ENCODE data around the gene BICDL2. TPM values are rescaled to one million over a fixed set of nuclear protein-coding genes. Genes with fewer than 3 reads are reported as not detected.

Gene BICDL2
- total and polyA plus RNA-seq, 9 of the 15 experiments (the other 6 are each of a cell fraction or from before 2014, with no cell fraction given), result 0.09 to 0.28 (median 0.09) TPM; not detected in 6

DNA sequence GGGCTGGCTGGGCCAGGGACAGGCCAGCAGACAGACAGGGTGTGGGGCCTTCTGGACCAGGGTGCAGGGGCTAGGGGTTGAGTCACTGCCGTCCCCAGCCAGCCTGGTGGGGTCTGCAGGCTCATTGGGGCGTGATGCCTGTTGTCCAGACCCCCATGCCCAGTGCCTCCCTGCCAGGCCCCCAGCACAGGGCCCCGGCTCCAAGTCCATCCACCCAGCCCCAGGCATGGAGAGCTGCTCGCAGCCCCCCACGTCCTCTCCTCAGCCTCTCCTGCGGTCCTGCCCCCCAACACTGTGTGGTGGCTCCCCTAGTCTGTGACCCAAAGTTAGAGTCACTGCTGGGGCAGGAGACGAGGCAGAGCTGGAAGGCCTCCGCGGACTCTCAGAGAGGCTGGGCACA lies 49.5 kb downstream of the BICDL2 start:
- H3K36me3 ChIP-seq (ENCODE audit: control insufficient read depth, insufficient read depth, low read length), result no peaks in the 10 kb centered on the region
- in situ Hi-C loops (cut with MboI), result no loop called here
- WGBS (ENCODE audit: insufficient coverage, low coverage, missing lambda C conversion rate), result 61% methylated on average over 8 of the region's 9 CpGs
- no peak overlapping the region for H3K4me3 ChIP-seq
- intact Hi-C loops (cut with micrococcal nuclease), result no loop called here
- H2AFZ ChIP-seq (ENCODE audit: low read depth, low read length), result no peak overlapping the region
- H3K79me2 ChIP-seq (ENCODE audit: control insufficient read depth, insufficient read depth, low read length), result no peaks in the 10 kb centered on the region
- ChIA-PET POLR2A (no interaction called here), CTCF (ENCODE audit: low intra/inter-chr PET ratio) (no interaction called here)
- ATAC-seq, result no peak
- no peak for DNase-seq (ENCODE audit: extremely low read depth in 1 of 4, low spot score in 3 of 4)
- H3K9me1 ChIP-seq (ENCODE audit: control insufficient read depth, insufficient read depth, low read length), result no peaks in the 10 kb centered on the region
- H3K27me3 ChIP-seq (ENCODE audit: control insufficient read depth in 2 of 2, insufficient read depth in 2 of 2, low read length in 2 of 2), result no peaks in the 10 kb centered on the region
- H3K9ac ChIP-seq (ENCODE audit: insufficient read depth in 1 of 2, low read depth in 2 of 2, low read length in 2 of 2), result peak overlapping the region in 1 of 2 experiments; percentile 64; a peak in 2 of 4 replicates
- H3K9me3 ChIP-seq (replicated peaks; ENCODE audit: control insufficient read depth, insufficient read depth, low read depth, low read length), result no peaks in the 10 kb centered on the region
- H3K4me2 ChIP-seq (ENCODE audit: insufficient read depth, low read length), result no peak overlapping the region
- H4K20me1 ChIP-seq (replicated peaks; ENCODE audit: control insufficient read depth, insufficient read depth, low read length), result no peaks in the 10 kb centered on the region
- no peak for FAIRE-seq
- H3K27ac ChIP-seq (ENCODE audit: extremely low read depth, low read depth, low read length), result no peak overlapping the region
- H3K4me1 ChIP-seq (replicated peaks in 1 of 2; ENCODE audit: control insufficient read depth in 2 of 2, insufficient read depth in 2 of 2, low read length in 2 of 2), result peaks cover 11 to 65% of the 10 kb centered on the region in 2 experiments
- no TSS peak for BruUV-seq (replicated peaks)
- TF ChIP-seq ZNF764 (CRISPR knock-in tag; IDR thresholded peaks at IDR 0.05; ENCODE audit: low read depth), result no peak
- no peak for TF ChIP-seq MBD1 (CRISPR knock-in tag; IDR thresholded peaks at IDR 0.05)
- TF ChIP-seq ATF7 (IDR thresholded peaks at IDR 0.05), result no peak
- TF ChIP-seq, protein P1, sequence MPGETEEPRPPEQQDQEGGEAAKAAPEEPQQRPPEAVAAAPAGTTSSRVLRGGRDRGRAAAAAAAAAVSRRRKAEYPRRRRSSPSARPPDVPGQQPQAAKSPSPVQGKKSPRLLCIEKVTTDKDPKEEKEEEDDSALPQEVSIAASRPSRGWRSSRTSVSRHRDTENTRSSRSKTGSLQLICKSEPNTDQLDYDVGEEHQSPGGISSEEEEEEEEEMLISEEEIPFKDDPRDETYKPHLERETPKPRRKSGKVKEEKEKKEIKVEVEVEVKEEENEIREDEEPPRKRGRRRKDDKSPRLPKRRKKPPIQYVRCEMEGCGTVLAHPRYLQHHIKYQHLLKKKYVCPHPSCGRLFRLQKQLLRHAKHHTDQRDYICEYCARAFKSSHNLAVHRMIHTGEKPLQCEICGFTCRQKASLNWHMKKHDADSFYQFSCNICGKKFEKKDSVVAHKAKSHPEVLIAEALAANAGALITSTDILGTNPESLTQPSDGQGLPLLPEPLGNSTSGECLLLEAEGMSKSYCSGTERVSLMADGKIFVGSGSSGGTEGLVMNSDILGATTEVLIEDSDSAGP (CRISPR knock-in tag; IDR thresholded peaks at IDR 0.05), result no peak
- TF ChIP-seq, protein P2, sequence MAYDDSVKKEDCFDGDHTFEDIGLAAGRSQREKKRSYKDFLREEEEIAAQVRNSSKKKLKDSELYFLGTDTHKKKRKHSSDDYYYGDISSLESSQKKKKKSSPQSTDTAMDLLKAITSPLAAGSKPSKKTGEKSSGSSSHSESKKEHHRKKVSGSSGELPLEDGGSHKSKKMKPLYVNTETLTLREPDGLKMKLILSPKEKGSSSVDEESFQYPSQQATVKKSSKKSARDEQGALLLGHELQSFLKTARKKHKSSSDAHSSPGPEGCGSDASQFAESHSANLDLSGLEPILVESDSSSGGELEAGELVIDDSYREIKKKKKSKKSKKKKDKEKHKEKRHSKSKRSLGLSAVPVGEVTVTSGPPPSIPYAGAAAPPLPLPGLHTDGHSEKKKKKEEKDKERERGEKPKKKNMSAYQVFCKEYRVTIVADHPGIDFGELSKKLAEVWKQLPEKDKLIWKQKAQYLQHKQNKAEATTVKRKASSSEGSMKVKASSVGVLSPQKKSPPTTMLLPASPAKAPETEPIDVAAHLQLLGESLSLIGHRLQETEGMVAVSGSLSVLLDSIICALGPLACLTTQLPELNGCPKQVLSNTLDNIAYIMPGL (CRISPR knock-in tag; IDR thresholded peaks at IDR 0.05), result no peak
- TF ChIP-seq NFE2 (IDR thresholded peaks at IDR 0.05; ENCODE audit: low read depth), result no peak
- TF ChIP-seq, protein P3, sequence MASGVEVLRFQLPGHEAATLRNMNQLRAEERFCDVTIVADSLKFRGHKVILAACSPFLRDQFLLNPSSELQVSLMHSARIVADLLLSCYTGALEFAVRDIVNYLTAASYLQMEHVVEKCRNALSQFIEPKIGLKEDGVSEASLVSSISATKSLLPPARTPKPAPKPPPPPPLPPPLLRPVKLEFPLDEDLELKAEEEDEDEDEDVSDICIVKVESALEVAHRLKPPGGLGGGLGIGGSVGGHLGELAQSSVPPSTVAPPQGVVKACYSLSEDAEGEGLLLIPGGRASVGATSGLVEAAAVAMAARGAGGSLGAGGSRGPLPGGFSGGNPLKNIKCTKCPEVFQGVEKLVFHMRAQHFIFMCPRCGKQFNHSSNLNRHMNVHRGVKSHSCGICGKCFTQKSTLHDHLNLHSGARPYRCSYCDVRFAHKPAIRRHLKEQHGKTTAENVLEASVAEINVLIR (CRISPR knock-in tag; IDR thresholded peaks at IDR 0.05), result no peak
- TF ChIP-seq ZNF184 (CRISPR knock-in tag; IDR thresholded peaks at IDR 0.05), result no peak
- no peak for TF ChIP-seq TSC22D4 (tag; IDR thresholded peaks at IDR 0.05)
- TF ChIP-seq CBFA2T3 (IDR thresholded peaks at IDR 0.05), result no peak
- no peak for TF ChIP-seq BCL6 (CRISPR knock-in tag; IDR thresholded peaks at IDR 0.05)
- no peak for TF ChIP-seq ZNF57 (CRISPR knock-in tag; IDR thresholded peaks at IDR 0.05)
- no peak for TF ChIP-seq SAP30 (IDR thresholded peaks at IDR 0.05; ENCODE audit: borderline replicate concordance, insufficient read depth, low read depth, low read length, poor library complexity, severe bottlenecking)
- TF ChIP-seq CC2D1A (IDR thresholded peaks at IDR 0.05), result no peak
- no peak for TF ChIP-seq MCM3 (IDR thresholded peaks at IDR 0.05)
- TF ChIP-seq, protein P4, sequence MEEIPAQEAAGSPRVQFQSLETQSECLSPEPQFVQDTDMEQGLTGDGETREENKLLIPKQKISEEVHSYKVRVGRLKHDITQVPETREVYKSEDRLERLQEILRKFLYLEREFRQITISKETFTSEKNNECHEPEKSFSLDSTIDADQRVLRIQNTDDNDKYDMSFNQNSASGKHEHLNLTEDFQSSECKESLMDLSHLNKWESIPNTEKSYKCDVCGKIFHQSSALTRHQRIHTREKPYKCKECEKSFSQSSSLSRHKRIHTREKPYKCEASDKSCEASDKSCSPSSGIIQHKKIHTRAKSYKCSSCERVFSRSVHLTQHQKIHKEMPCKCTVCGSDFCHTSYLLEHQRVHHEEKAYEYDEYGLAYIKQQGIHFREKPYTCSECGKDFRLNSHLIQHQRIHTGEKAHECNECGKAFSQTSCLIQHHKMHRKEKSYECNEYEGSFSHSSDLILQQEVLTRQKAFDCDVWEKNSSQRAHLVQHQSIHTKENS (CRISPR knock-in tag; IDR thresholded peaks at IDR 0.05), result no peak
- TF ChIP-seq RBM14 (IDR thresholded peaks at IDR 0.05; ENCODE audit: borderline replicate concordance, insufficient read depth, low read depth, low read length), result no peak

Data from K562 (cell line).